Neural cell (in vitro differentiated cells): ENCODE data around the gene CD72. TPM values are rescaled to one million over a fixed set of nuclear protein-coding genes. Genes with fewer than 3 reads are reported as not detected.
"Not testable (repeated sequence)": the region's sequence is repeated elsewhere in the genome, so short reads cannot be mapped to it uniquely, and the experiment has no call there.

Experiments
- H2AFZ ChIP-seq: fragments of 200-600, 300-800 bp; sonication (generic), shearing (Covaris generic); 2 replicates; pipeline ENCODE4 v1.6.0; 2014; ENCODE audit warnings: low read depth, mild to moderate bottlenecking, antibody characterized with exemption, low read length, moderate library complexity
- H3F3A ChIP-seq: fragments of 200-600 bp; shearing (Covaris generic); 2 replicates; pipeline ENCODE4 v1.6.1; 2016; ENCODE audit warnings: mild to moderate bottlenecking, moderate library complexity, mixed read lengths, antibody characterized with exemption, low read length; ENCODE audit not compliant: insufficient read depth, poor library complexity, severe bottlenecking
- H3K27ac ChIP-seq: fragments of 200-600, 300-800 bp; sonication (generic), shearing (Covaris generic); 2 replicates; pipeline ENCODE4 v1.5.1; 2014; ENCODE audit warnings: mild to moderate bottlenecking, low read length, moderate library complexity
- H3K27me3 ChIP-seq: fragments of 300-800, 200-600 bp; sonication (generic), shearing (Covaris generic); 2 replicates; pipeline ENCODE4 v1.6.0; 2014; ENCODE audit warnings: mild to moderate bottlenecking, low read depth, low read length, moderate library complexity; ENCODE audit not compliant: insufficient read depth
- H3K36me3 ChIP-seq: fragments of 300-800, 200-600 bp; sonication (generic), shearing (Covaris generic); 2 replicates; pipeline ENCODE4 v1.5.1; 2014; ENCODE audit warnings: mild to moderate bottlenecking, antibody characterized with exemption, low read length, moderate library complexity; ENCODE audit not compliant: insufficient read depth
- H3K4me2 ChIP-seq: fragments of 300-800, 200-600 bp; sonication (generic), shearing (Covaris generic); 2 replicates; pipeline ENCODE4 v1.6.0; 2014; ENCODE audit warnings: mild to moderate bottlenecking, low read length
- H3K4me3 ChIP-seq: fragments of 300-800, 200-600 bp; sonication (generic), shearing (Covaris generic); 2 replicates; pipeline ENCODE4 v1.5.1; 2014; ENCODE audit warnings: mild to moderate bottlenecking, low read length, moderate library complexity
- H3K79me2 ChIP-seq: fragments of 200-600 bp; shearing (Covaris generic); replicated peaks from 2 replicates; pipeline ENCODE4 v1.6.0; 2014; ENCODE audit warnings: mild to moderate bottlenecking, low read length, moderate library complexity; ENCODE audit not compliant: insufficient read depth
- H3K9ac ChIP-seq: fragments of 300-800, 200-600 bp; sonication (generic), shearing (Covaris generic); 2 replicates; pipeline ENCODE4 v1.6.1; 2016; ENCODE audit warnings: mild to moderate bottlenecking, low read length, mixed read lengths
- H3K9me2 ChIP-seq: fragments of 200-600 bp; shearing (Covaris generic); 2 replicates; pipeline ENCODE4 v1.6.1; 2016; ENCODE audit warnings: mild to moderate bottlenecking, low read length, mixed read lengths; ENCODE audit not compliant: insufficient read depth
- H3K9me3 ChIP-seq: fragments of 200-600, 300-800 bp; sonication (generic), shearing (Covaris generic); 2 replicates; pipeline ENCODE4 v1.6.1; 2016; ENCODE audit warnings: mild to moderate bottlenecking, mixed run types, low read length, moderate library complexity, mixed read lengths
- H4K20me1 ChIP-seq: fragments of 200-600 bp; shearing (Covaris generic); 2 replicates; pipeline ENCODE4 v1.6.1; 2016; ENCODE audit warnings: mild to moderate bottlenecking, mixed run types; ENCODE audit not compliant: insufficient read depth
- CTCF ChIP-seq: fragments of 450-650 bp; IDR thresholded peaks from 2 replicates; pipeline ENCODE4 v1.5.1; 2014; ENCODE audit warnings: antibody characterized with exemption, mild to moderate bottlenecking, moderate library complexity; ENCODE audit not compliant: poor library complexity, severe bottlenecking
- EP300 ChIP-seq: fragments of 450-650 bp; conservative IDR thresholded peaks from 2 replicates; pipeline ENCODE4 v1.6.1; 2014; ENCODE audit warnings: antibody characterized with exemption, mild to moderate bottlenecking, moderate library complexity; ENCODE audit not compliant: poor library complexity, severe bottlenecking
- EZH2 ChIP-seq: fragments of 200-600, 300-800 bp; shearing (Covaris generic), sonication (generic); IDR thresholded peaks from 2 replicates; pipeline ENCODE4 v1.6.1; 2014; ENCODE audit warnings: antibody characterized with exemption, low read length, borderline replicate concordance, mild to moderate bottlenecking; ENCODE audit not compliant: insufficient read depth, poor library complexity, severe bottlenecking
- MXI1 ChIP-seq: fragments of 450-650 bp; conservative IDR thresholded peaks from 2 replicates; pipeline ENCODE4 v1.6.1; 2014; ENCODE audit warnings: antibody characterized with exemption, mild to moderate bottlenecking; ENCODE audit not compliant: poor library complexity, severe bottlenecking
- POLR2AphosphoS5 ChIP-seq: IDR thresholded peaks from 2 replicates; pipeline ENCODE4 v1.6.1; 2012
- RAD21 ChIP-seq: fragments of 450-650 bp; conservative IDR thresholded peaks from 2 replicates; pipeline ENCODE4 v1.6.1; 2014; ENCODE audit warnings: antibody characterized with exemption, mild to moderate bottlenecking, moderate library complexity
- SMC3 ChIP-seq: fragments of 450-650 bp; conservative IDR thresholded peaks from 2 replicates; pipeline ENCODE4 v1.6.1; 2014; ENCODE audit warnings: antibody characterized with exemption, mild to moderate bottlenecking, moderate library complexity; ENCODE audit not compliant: poor library complexity
- TAF1 ChIP-seq: IDR thresholded peaks from 2 replicates; pipeline ENCODE4 v1.6.1; 2012; ENCODE audit warnings: low read depth
- polyA plus RNA-seq: library from polyadenylated mRNA; depleted of rRNA; stranded (reverse); fragments of >200 nt; gene quantifications from 2 replicates; pipeline ENCODE4 v1.2.3, GENCODE V29; 2014
- TF ChIP-seq, protein P1 (sequence below): IDR thresholded peaks from 2 replicates; pipeline ENCODE4 v1.6.1; 2012; ENCODE audit warnings: borderline replicate concordance

The CD72 gene
- polyA plus RNA-seq, 1 donor from 2014 or later = not detected

DNA sequence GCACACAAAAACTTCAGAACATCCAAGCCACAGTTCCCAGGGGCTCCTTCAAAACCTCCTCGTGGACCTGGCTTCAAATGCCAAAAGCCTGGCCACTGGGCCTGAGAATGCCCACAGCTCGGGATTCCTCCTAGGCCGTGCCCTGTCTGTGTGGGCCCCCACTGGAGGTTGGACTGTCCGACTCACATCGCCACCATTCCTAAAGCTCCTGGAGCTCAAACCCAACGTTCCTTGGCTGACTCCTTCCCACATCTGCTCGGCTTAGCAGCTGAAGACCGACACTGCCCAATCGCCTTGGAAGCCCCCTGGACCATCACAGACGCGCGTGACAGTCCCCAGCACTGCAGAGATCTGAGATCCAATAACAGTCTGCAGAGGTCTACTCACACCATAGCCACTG is 24.8 kb upstream of the CD72 start:
- H3K27ac ChIP-seq = no peak overlapping the region
- no peak overlapping the region for H3K4me3 ChIP-seq
- H3K27me3 ChIP-seq = no peaks in the 10 kb centered on the region
- no peaks in the 10 kb centered on the region for H3K79me2 ChIP-seq
- TF ChIP-seq EZH2 (no peak), EP300 (no peak), POLR2AphosphoS5 (no peak), CTCF (no peak), SMC3 (no peak), MXI1 (no peak), RAD21 (no peak), TAF1 (no peak)
- TF ChIP-seq, protein P1, sequence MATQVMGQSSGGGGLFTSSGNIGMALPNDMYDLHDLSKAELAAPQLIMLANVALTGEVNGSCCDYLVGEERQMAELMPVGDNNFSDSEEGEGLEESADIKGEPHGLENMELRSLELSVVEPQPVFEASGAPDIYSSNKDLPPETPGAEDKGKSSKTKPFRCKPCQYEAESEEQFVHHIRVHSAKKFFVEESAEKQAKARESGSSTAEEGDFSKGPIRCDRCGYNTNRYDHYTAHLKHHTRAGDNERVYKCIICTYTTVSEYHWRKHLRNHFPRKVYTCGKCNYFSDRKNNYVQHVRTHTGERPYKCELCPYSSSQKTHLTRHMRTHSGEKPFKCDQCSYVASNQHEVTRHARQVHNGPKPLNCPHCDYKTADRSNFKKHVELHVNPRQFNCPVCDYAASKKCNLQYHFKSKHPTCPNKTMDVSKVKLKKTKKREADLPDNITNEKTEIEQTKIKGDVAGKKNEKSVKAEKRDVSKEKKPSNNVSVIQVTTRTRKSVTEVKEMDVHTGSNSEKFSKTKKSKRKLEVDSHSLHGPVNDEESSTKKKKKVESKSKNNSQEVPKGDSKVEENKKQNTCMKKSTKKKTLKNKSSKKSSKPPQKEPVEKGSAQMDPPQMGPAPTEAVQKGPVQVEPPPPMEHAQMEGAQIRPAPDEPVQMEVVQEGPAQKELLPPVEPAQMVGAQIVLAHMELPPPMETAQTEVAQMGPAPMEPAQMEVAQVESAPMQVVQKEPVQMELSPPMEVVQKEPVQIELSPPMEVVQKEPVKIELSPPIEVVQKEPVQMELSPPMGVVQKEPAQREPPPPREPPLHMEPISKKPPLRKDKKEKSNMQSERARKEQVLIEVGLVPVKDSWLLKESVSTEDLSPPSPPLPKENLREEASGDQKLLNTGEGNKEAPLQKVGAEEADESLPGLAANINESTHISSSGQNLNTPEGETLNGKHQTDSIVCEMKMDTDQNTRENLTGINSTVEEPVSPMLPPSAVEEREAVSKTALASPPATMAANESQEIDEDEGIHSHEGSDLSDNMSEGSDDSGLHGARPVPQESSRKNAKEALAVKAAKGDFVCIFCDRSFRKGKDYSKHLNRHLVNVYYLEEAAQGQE = no peak
- H3K4me2 ChIP-seq = no peak overlapping the region
- no peaks in the 10 kb centered on the region for H4K20me1 ChIP-seq
- no peak overlapping the region for H3K9ac ChIP-seq
- no peak overlapping the region for H2AFZ ChIP-seq
- H3K36me3 ChIP-seq = no peaks in the 10 kb centered on the region
- no peaks in the 10 kb centered on the region for H3K9me2 ChIP-seq
- no peaks in the 10 kb centered on the region for H3F3A ChIP-seq
- no peaks in the 10 kb centered on the region for H3K9me3 ChIP-seq

- H3F3A ChIP-seq, H3K9ac ChIP-seq, H3K27ac ChIP-seq, H3K4me3 ChIP-seq, H2AFZ ChIP-seq, H3K36me3 ChIP-seq, H3K4me2 ChIP-seq, H3K9me2 ChIP-seq, H3K9me3 ChIP-seq, H3K79me2 ChIP-seq, H3K27me3 ChIP-seq, H4K20me1 ChIP-seq: not testable (repeated sequence)
Observed at GRCh38 chr9:35641478-35641877, 23.3 kb upstream of the CD72 start.

DNA sequence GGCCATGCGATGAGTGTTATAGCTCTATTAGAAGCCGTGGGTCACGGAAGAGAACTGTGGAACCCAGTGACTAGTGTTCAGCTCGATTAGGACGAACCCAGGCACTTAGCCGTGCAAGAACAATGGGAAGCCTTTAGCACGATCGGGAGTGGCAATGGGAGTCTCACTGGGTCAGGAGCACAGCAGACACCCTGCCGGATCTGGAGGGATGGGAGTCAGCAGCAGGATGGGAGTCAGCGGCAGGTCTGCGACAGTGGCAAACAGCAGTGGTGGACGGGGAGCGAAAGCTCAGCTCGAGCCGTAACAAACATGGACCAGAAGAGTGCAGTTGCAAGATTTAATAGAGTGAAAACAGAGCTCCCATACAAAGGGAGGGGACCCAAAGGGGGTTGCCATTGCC is 22.2 kb upstream of the CD72 start:
- not testable (repeated sequence) for H2AFZ ChIP-seq, H3F3A ChIP-seq, H3K36me3 ChIP-seq, H3K9me3 ChIP-seq, H4K20me1 ChIP-seq, H3K4me2 ChIP-seq, H3K4me3 ChIP-seq, H3K9me2 ChIP-seq, H3K79me2 ChIP-seq, H3K27me3 ChIP-seq, H3K27ac ChIP-seq, H3K9ac ChIP-seq
